H9 (cell line): ENCODE results near the gene RBFOX2. TPM values are rescaled to one million over a fixed set of nuclear protein-coding genes. Genes with fewer than 3 reads are reported as not detected.

ENCODE experiments used
- DNase-seq: peaks from one replicate; pipeline ENCODE4 v3.0.0-alpha.2; 2017
- H2AFZ ChIP-seq: one replicate; pipeline ENCODE4 v1.6.1; 2013; ENCODE audit warnings: mild to moderate bottlenecking, low read length, control low read depth, moderate library complexity
- H2AK5ac ChIP-seq: 2 replicates; pipeline ENCODE4 v1.6.1; 2013; ENCODE audit warnings: low read length, control low read depth, mixed read lengths; ENCODE audit not compliant: insufficient read length
- H2BK120ac ChIP-seq: one replicate; pipeline ENCODE4 v1.6.1; 2013; ENCODE audit warnings: low read depth, mild to moderate bottlenecking, low read length, control low read depth, inconsistent platforms; ENCODE audit not compliant: poor library complexity, severe bottlenecking
- H2BK12ac ChIP-seq: 2 replicates; pipeline ENCODE4 v1.6.1; 2013; ENCODE audit warnings: low read length, control low read depth, mixed read lengths, low read depth; ENCODE audit not compliant: insufficient read length
- H2BK15ac ChIP-seq: 2 replicates; pipeline ENCODE4 v1.6.1; 2013; ENCODE audit warnings: low read depth, low read length, control low read depth
- H2BK20ac ChIP-seq: one replicate; pipeline ENCODE4 v1.6.1; 2013; ENCODE audit warnings: low read depth, mild to moderate bottlenecking, low read length, control low read depth, inconsistent platforms; ENCODE audit not compliant: poor library complexity, severe bottlenecking
- H2BK5ac ChIP-seq: 2 replicates; pipeline ENCODE4 v1.6.1; 2013; ENCODE audit warnings: low read length, control low read depth, mixed read lengths; ENCODE audit not compliant: insufficient read length
- H3K14ac ChIP-seq: 2 replicates; pipeline ENCODE4 v1.6.1; 2013; ENCODE audit warnings: low read length, control low read depth; ENCODE audit not compliant: insufficient read depth
- H3K18ac ChIP-seq: 2 replicates; pipeline ENCODE4 v1.6.1; 2013; ENCODE audit warnings: low read depth, mild to moderate bottlenecking, mixed read lengths, low read length, control low read depth; ENCODE audit not compliant: insufficient read length
- H3K23ac ChIP-seq: 2 replicates; pipeline ENCODE4 v1.6.1; 2013; ENCODE audit warnings: low read length, control low read depth, mixed read lengths, low read depth; ENCODE audit not compliant: insufficient read length
- H3K23me2 ChIP-seq: 2 replicates; pipeline ENCODE4 v1.6.1; 2013; ENCODE audit warnings: low read depth, mild to moderate bottlenecking, mixed read lengths, low read length, control low read depth; ENCODE audit not compliant: insufficient read length, poor library complexity, severe bottlenecking
- H3K27ac ChIP-seq: 2 replicates; pipeline ENCODE4 v1.5.1; 2013; ENCODE audit warnings: low read length, control low read depth, mixed read lengths, low read depth; ENCODE audit not compliant: insufficient read length
- H3K27me3 ChIP-seq: 2 replicates; pipeline ENCODE4 v1.6.1; 2013; ENCODE audit warnings: low read length, control low read depth, inconsistent platforms; ENCODE audit not compliant: insufficient read depth
- H3K4ac ChIP-seq: 2 replicates; pipeline ENCODE4 v1.6.1; 2013; ENCODE audit warnings: low read depth, mild to moderate bottlenecking, control low read depth, inconsistent platforms, low read length, moderate library complexity
- H3K4me1 ChIP-seq: 2 replicates; pipeline ENCODE4 v1.6.1; 2013; ENCODE audit warnings: low read length, control low read depth, inconsistent platforms; ENCODE audit not compliant: insufficient read depth
- H3K4me2 ChIP-seq: 2 replicates; pipeline ENCODE4 v1.6.1; 2013; ENCODE audit warnings: low read length, control low read depth, mixed read lengths; ENCODE audit not compliant: insufficient read length, insufficient read depth
- H3K56ac ChIP-seq: 2 replicates; pipeline ENCODE4 v1.6.1; 2013; ENCODE audit warnings: low read depth, mild to moderate bottlenecking, mixed read lengths, low read length, control low read depth; ENCODE audit not compliant: insufficient read length
- H3K79me1 ChIP-seq: 2 replicates; pipeline ENCODE4 v1.6.1; 2013; ENCODE audit warnings: low read depth, mild to moderate bottlenecking, moderate library complexity, low read length, control low read depth, inconsistent platforms; ENCODE audit not compliant: insufficient read depth, poor library complexity, severe bottlenecking
- H3K79me2 ChIP-seq: 2 replicates; pipeline ENCODE4 v1.6.1; 2013; ENCODE audit warnings: low read length, control low read depth, inconsistent platforms; ENCODE audit not compliant: insufficient read depth
- H3K9ac ChIP-seq: 2 replicates; pipeline ENCODE4 v1.6.1; 2013; ENCODE audit warnings: low read length, control low read depth, mixed read lengths; ENCODE audit not compliant: insufficient read length; ENCODE audit errors: extremely low read depth
- H3K9me3 ChIP-seq: one replicate; pipeline ENCODE4 v1.6.1; 2013; ENCODE audit warnings: low read depth, low read length, inconsistent platforms; ENCODE audit not compliant: control insufficient read depth
- H3T11ph ChIP-seq: one replicate; pipeline ENCODE4 v1.6.1; 2013; ENCODE audit warnings: mild to moderate bottlenecking, low read length, control low read depth, inconsistent platforms
- H4K20me1 ChIP-seq: one replicate; pipeline ENCODE4 v1.6.1; 2013; ENCODE audit not compliant: control insufficient read depth, insufficient read length, insufficient read depth
- H4K5ac ChIP-seq: 2 replicates; pipeline ENCODE4 v1.6.1; 2013; ENCODE audit warnings: low read depth, mild to moderate bottlenecking, mixed read lengths, low read length, control low read depth; ENCODE audit not compliant: insufficient read length
- H4K8ac ChIP-seq: replicated peaks from 2 replicates; pipeline ENCODE4 v1.6.1; 2013; ENCODE audit warnings: low read length, control low read depth, mixed read lengths, low read depth; ENCODE audit not compliant: insufficient read length
- H4K91ac ChIP-seq: 2 replicates; pipeline ENCODE4 v1.6.1; 2013; ENCODE audit warnings: low read depth, mild to moderate bottlenecking, moderate library complexity, mixed read lengths, low read length, control low read depth; ENCODE audit not compliant: insufficient read length
- H3K27ac Mint-ChIP-seq, 3 experiments: 2 replicates in 2 of 3; 3 replicates in 1 of 3; pipeline ENCODE4 v1.8.0; 2020 to 2021; ENCODE audit warnings: mixed read lengths in 3 of 3, mild to moderate bottlenecking in 1 of 3, moderate library complexity in 1 of 3
- H3K27me3 Mint-ChIP-seq: 2 replicates; pipeline ENCODE4 v1.8.0; 2021; ENCODE audit warnings: low read depth, mild to moderate bottlenecking, moderate library complexity, mixed read lengths
- H3K36me3 Mint-ChIP-seq, 3 experiments: 2 replicates in 2 of 3; 3 replicates in 1 of 3; pipeline ENCODE4 v1.8.0; 2020 to 2021; ENCODE audit warnings: low read depth in 3 of 3, mixed read lengths in 3 of 3; ENCODE audit not compliant: insufficient read depth in 1 of 3
- H3K4me1 Mint-ChIP-seq, 2 experiments: 2 replicates each; pipeline ENCODE4 v1.8.0; 2020; ENCODE audit warnings: mixed read lengths in 2 of 2
- H3K4me3 Mint-ChIP-seq, 2 experiments: 2 replicates in 1 of 2; 3 replicates in 1 of 2; pipeline ENCODE4 v1.8.0; 2020 to 2021; ENCODE audit warnings: mild to moderate bottlenecking in 2 of 2, mixed read lengths in 2 of 2, moderate library complexity in 1 of 2
- H3K9me3 Mint-ChIP-seq, 2 experiments: 2 replicates in 1 of 2; 3 replicates in 1 of 2; pipeline ENCODE4 v1.8.0; 2020; ENCODE audit warnings: mild to moderate bottlenecking in 2 of 2, mixed read lengths in 2 of 2, moderate library complexity in 1 of 2
- WGBS: extraction: QIAGEN DNeasy Blood & Tissue Kit; methylation state at CpG from one replicate; pipeline ENCODE4 v1.1.7; 2013; ENCODE audit warnings: missing lambda C conversion rate, low lambda C conversion rate, mixed read lengths; ENCODE audit not compliant: insufficient read length; ENCODE audit errors: extremely low coverage; 5-methylcytosine and 5-hydroxymethylcytosine counted together
- total RNA-seq: library from RNA; stranded (reverse); gene quantifications from 2 replicates; pipeline ENCODE4 v1.2.1, GENCODE V29; 2021
- TF ChIP-seq, protein P1 (sequence below): fragments of 200-600 bp; sonication (generic); conservative IDR thresholded peaks from 3 replicates; pipeline ENCODE4 v1.8.0; 2021; ENCODE audit warnings: antibody characterized with exemption, mild to moderate bottlenecking

The RBFOX2 gene
- total RNA-seq, 1 experiment from 2014 or later: 84.7 TPM

DNA sequence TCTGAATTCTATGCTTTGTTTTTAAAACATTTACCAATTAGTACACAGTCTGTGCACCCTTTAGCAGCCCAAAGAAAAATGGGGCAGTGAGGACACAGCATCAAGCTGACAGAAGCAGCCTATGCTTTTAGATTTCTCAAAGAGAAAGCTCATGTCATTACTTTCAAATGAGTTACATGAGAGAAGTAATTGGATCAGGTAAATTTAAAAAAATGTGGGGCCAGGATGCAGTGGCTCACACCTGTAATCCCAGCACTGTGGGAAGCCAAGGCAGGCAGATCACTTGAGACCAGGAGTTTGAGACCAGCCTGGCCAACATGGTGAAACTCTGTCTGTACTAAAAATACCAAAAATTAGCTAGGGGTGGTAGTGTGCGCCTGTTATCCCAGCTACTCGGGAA, 253.3 kb downstream of the RBFOX2 start:
- H2BK12ac ChIP-seq: no peak overlapping the region
- H3K23ac ChIP-seq: no peak overlapping the region
- H3K4me2 ChIP-seq: no peak overlapping the region
- H4K8ac ChIP-seq: no peak overlapping the region
- no peak overlapping the region for H4K91ac ChIP-seq
- no CpG with 5 or more reads among the region's 2 CpGs for WGBS
- H4K5ac ChIP-seq: no peak overlapping the region
- no peak for DNase-seq
- peak overlapping the region in 2 of 3 experiments; percentile 57 to 77; a peak in 3 of 7 replicates for H3K27ac Mint-ChIP-seq
- no peak overlapping the region for H2AK5ac ChIP-seq
- H3K9me3 ChIP-seq: no peaks in the 10 kb centered on the region
- no peaks in the 10 kb centered on the region for H4K20me1 ChIP-seq
- H3K14ac ChIP-seq: no peak overlapping the region
- no peak overlapping the region for H2BK20ac ChIP-seq
- no peak overlapping the region for H3K56ac ChIP-seq
- no peak overlapping the region for H3T11ph ChIP-seq
- H3K9me3 Mint-ChIP-seq: no peaks in the 10 kb centered on the region
- peaks cover 1 to 6% (median 1%) of the 10 kb centered on the region in 3 experiments; a peak in 4 of 7 replicates for H3K36me3 Mint-ChIP-seq
- no peak overlapping the region for H3K9ac ChIP-seq
- H3K27ac ChIP-seq: no peak overlapping the region
- no peak overlapping the region for H2BK15ac ChIP-seq
- H3K79me1 ChIP-seq: no peaks in the 10 kb centered on the region
- peaks cover 9 to 13% of the 10 kb centered on the region in 2 experiments for H3K4me1 Mint-ChIP-seq
- H2BK5ac ChIP-seq: no peak overlapping the region
- TF ChIP-seq, protein P1, sequence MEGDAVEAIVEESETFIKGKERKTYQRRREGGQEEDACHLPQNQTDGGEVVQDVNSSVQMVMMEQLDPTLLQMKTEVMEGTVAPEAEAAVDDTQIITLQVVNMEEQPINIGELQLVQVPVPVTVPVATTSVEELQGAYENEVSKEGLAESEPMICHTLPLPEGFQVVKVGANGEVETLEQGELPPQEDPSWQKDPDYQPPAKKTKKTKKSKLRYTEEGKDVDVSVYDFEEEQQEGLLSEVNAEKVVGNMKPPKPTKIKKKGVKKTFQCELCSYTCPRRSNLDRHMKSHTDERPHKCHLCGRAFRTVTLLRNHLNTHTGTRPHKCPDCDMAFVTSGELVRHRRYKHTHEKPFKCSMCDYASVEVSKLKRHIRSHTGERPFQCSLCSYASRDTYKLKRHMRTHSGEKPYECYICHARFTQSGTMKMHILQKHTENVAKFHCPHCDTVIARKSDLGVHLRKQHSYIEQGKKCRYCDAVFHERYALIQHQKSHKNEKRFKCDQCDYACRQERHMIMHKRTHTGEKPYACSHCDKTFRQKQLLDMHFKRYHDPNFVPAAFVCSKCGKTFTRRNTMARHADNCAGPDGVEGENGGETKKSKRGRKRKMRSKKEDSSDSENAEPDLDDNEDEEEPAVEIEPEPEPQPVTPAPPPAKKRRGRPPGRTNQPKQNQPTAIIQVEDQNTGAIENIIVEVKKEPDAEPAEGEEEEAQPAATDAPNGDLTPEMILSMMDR: no peak
- no peaks in the 10 kb centered on the region for H3K4me1 ChIP-seq
- no peak overlapping the region for H3K4me3 Mint-ChIP-seq
- no peaks in the 10 kb centered on the region for H3K27me3 ChIP-seq
- no peaks in the 10 kb centered on the region for H3K79me2 ChIP-seq
- no peak overlapping the region for H3K4ac ChIP-seq
- H2BK120ac ChIP-seq: no peak overlapping the region
- H2AFZ ChIP-seq: no peak overlapping the region
- no peaks in the 10 kb centered on the region for H3K23me2 ChIP-seq
- H3K18ac ChIP-seq: no peak overlapping the region
- no peaks in the 10 kb centered on the region for H3K27me3 Mint-ChIP-seq
